Measurements from ENCODE around the gene FAM171A1.
A peak's percentile ranks its signal among the peaks of the same experiment; 100 is the strongest.

Gene FAM171A1

DNA sequence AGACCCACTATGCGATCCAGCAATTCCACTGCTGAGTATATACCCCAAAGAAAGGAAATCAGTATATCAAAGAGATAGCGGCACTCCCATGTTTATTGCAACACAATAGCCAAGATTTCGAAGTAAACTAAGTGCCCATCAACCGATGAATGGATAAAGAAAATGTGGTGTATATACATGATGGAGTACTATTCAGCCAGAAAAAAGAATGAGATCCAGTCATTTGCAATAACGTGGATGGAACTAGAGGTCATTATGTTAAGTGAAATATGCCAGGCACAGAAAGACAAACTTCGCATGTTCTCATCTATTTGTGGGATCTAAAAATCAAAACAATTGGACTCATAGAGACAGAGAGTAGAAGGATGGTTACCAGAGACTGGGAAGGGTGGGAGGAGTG is 195.5 kb downstream of the FAM171A1 start:
- no peak for TF ChIP-seq PAX5 (IDR thresholded peaks at IDR 0.05; ENCODE audit: insufficient read depth, low read length, severe bottlenecking)
- no peak for TF ChIP-seq SPI1 (IDR thresholded peaks at IDR 0.05; ENCODE audit: low read depth, low read length)
- no peak for TF ChIP-seq TAF1 (IDR thresholded peaks at IDR 0.05; ENCODE audit: low read depth, low read length)
- no peak for TF ChIP-seq POU2F2 (IDR thresholded peaks at IDR 0.05; ENCODE audit: low read depth, low read length)
- no peak for TF ChIP-seq POLR2AphosphoS5 (IDR thresholded peaks at IDR 0.05; ENCODE audit: low read depth, low read length)
- no peak for TF ChIP-seq POLR2A (IDR thresholded peaks at IDR 0.05; ENCODE audit: low read depth, low read length)
- FAIRE-seq: no peak
- DNase-seq (ENCODE audit: insufficient read length, low spot score): no peak

DNA sequence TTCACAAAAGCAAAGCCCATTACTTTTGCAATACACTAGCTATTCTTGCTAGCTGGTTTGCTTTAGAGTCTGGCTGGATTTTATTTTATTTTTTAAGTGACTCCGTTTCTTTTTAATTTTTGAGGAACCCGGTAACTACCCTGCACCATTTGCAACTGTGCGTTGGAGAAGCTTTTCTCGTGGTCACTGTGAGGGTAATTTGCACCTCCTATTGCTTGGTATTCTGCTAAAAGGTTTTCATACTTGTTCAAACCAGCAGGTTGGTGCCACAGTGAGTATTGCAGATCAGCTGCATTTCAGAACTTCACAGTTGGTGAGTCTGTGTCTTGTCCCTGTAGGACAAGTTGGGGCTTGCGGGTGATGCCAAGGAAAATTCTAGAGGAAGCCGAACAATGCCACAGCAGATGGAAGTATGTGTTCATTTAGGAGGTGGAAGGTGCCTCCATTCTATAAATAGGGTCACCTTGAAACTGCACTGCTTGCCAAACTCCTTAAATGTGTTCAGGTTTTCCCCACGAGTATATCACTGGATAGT is 198.7 kb downstream of the FAM171A1 start:
- no peak for FAIRE-seq
- TF ChIP-seq POLR2A (IDR thresholded peaks at IDR 0.05; ENCODE audit: low read depth, low read length) (no peak), PAX5 (IDR thresholded peaks at IDR 0.05; ENCODE audit: insufficient read depth, low read length, severe bottlenecking) (no peak), SPI1 (IDR thresholded peaks at IDR 0.05; ENCODE audit: low read depth, low read length) (no peak), TAF1 (IDR thresholded peaks at IDR 0.05; ENCODE audit: low read depth, low read length) (no peak), POU2F2 (IDR thresholded peaks at IDR 0.05; ENCODE audit: low read depth, low read length) (no peak), POLR2AphosphoS5 (IDR thresholded peaks at IDR 0.05; ENCODE audit: low read depth, low read length) (no peak)
- no peak for DNase-seq (ENCODE audit: insufficient read length, low spot score)

DNA sequence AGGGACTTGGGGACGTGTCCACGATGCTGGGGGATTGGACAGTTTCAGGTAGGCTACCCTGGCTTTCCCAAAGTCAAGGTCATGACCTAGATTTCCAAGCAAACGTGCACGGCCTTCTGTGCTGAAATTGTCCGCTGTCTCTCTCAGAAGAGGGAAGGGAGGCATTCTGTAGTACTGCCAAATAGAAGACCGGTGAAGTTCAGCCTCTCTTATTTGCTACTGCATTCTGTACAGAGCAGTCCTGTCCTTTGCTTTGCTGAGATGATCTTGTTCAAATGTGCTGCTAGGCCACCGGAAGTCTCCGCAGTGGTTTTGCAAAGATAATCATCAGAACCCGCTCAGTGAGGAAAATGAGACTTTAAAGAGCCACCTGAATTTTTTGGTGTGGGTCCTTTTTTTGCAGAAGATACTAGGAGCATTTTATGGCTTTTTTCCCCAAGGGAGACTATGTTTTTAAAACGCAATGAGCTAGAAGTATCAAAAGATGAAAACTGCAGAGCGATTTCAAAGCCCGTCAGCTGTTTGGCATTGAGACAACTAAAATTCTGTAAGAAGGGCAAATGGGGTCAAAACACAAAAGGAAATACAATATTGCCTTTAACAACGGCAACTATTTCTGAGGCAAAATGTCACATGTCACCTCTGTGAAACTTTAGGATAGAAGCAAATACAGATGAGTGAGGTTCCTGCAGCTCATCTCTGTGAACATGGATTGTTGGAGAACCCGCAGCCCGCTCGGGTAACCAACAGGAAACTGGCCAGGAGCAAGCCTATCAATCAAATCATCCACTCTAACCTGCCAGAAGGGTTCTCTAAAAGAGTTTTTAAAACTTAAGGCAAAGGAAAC is 201.3 kb downstream of the FAM171A1 start:
- DNase-seq (ENCODE audit: insufficient read length, low spot score) (no peak), FAIRE-seq (peak; percentile 59)

DNA sequence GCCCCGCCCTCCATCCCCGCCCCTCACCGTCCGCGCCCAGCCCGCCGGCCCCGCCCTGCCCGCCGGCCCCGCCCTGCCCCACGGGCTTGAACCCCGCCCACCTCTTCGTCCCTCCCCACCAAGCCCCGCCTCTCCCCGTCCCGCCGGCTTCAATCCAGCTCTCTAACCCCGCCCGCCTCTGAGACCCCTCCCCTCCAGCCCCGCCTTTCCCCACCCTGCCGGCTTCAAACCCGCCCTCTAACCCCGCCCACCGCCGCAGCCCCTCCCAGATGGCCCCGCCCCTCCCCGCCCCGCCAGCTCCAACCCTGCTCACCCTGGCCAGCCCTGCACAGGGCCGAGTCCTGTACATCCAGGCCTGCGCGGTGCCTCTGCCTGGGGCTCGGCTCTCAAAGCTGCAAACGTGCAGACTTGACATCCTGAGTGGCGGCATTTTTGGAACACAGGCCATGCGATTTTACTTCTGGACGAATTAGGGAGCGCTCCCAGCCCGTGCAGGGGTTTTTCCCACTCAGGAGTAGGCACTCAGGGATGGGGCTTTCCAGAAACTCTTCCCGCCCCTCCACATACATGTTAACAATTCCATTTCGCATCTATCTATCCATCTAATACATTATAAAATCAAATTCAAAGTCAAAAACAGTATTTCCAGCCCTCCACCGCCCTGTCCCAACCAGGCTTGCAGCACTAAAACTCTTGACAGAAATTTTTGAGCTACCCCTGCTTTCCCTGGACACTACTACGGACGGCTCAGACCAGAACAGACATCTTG is 202.1 kb downstream of the FAM171A1 start:
- TF ChIP-seq SPI1 (IDR thresholded peaks at IDR 0.05; ENCODE audit: low read depth, low read length): no peak
- peak; percentile 87 for DNase-seq (ENCODE audit: insufficient read length, low spot score)
- FAIRE-seq: peak; percentile 92

More for the DNA sequence above, 201.3 kb downstream of the FAM171A1 start:
- TF ChIP-seq SPI1 (IDR thresholded peaks at IDR 0.05; ENCODE audit: low read depth, low read length) (no peak), POU2F2 (IDR thresholded peaks at IDR 0.05; ENCODE audit: low read depth, low read length) (no peak), TAF1 (IDR thresholded peaks at IDR 0.05; ENCODE audit: low read depth, low read length) (no peak), POLR2AphosphoS5 (IDR thresholded peaks at IDR 0.05; ENCODE audit: low read depth, low read length) (no peak), PAX5 (IDR thresholded peaks at IDR 0.05; ENCODE audit: insufficient read depth, low read length, severe bottlenecking) (no peak), POLR2A (IDR thresholded peaks at IDR 0.05; ENCODE audit: low read depth, low read length) (no peak)

DNA sequence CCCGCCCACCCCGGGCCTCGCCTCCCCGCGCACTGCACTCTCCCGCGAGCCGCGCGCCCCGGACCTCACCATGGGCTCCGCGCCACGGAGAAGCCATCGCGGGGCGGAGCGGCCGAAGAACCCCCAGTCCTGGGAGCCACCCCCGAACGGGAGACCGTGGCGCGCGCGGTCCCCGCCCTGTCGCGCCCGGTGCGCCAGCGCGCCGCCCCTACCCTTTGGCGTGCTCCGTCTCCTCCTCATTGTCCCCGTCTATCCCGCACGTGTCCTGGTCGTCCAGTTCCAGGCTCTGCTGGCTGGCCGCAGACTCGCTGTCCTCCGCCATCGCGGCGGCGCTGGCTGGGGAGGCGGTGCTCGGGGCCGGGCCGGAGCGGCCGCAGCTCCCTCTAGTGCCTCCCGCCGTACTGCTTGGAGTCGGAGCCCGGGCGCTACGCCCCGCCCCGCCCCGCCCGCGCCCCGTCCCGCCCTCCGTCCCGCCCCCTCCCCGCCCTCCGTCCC is 202.8 kb downstream of the FAM171A1 start, which contains the start of gene NMT2:
NMT2 (minus strand) TSS at position 403 of the 495 bp plus-strand sequence; CDS start at position 322, 81 bp downstream.
- no peak for FAIRE-seq
- peak; percentile 91 for DNase-seq (ENCODE audit: insufficient read length, low spot score)
- 0 out of 2 replicates have a peak, but pooled peaks have one; percentile 39 for TF ChIP-seq POU2F2 (IDR thresholded peaks at IDR 0.05; ENCODE audit: low read depth, low read length)
- TF ChIP-seq SPI1 (IDR thresholded peaks at IDR 0.05; ENCODE audit: low read depth, low read length): no peak
- peak; percentile 47; the same call in 1 of the 2 replicates for TF ChIP-seq TAF1 (IDR thresholded peaks at IDR 0.05; ENCODE audit: low read depth, low read length)
- peak; percentile 73 for TF ChIP-seq POLR2A (IDR thresholded peaks at IDR 0.05; ENCODE audit: low read depth, low read length)
- TF ChIP-seq POLR2AphosphoS5 (IDR thresholded peaks at IDR 0.05; ENCODE audit: low read depth, low read length): peak; percentile 67

DNA sequence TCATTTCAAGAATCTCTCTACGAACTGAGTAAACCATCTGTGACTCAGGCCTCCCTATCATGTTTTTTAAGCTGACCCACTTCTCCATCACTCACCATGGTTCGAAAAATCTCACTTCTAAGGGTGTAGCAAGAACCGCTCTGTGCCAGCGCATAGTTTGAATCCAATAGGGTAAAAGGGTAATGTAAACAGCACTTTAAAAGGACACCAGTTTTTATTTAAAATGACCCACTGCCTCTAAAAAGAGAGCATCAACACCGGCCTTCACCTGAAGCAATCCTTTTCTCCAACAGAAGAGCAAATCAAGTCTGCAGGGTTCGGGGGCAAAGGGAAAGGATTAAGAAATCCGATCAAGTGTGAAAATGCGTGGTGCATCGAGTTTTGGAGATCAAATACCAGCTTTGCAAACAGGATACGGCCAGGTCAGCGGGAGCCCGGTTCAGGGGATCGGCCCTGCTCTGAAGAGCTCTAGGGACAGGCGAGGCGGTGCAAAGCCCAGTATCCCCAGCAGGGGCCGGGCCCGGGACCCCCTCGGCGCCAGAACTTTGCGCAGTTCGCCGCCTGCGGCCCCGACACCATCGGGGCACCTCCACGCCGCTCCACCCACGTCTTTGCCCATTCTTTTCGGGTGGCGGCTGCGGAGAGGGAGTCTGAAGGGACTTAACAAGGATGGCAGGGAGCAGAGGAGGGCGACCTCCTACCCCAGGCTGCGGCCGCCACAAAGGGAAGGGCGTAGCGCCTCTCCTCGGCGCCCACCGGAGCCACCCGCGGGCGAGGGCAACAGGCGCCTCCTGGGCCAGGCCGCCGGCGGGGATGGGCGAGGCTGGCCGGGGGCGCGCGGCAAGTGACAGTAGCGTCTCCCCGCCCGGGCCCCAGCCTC is 203.4 kb downstream of the FAM171A1 start:
- peak; percentile 33 for DNase-seq (ENCODE audit: insufficient read length, low spot score)
- FAIRE-seq: peak; percentile 82
- no peak for TF ChIP-seq PAX5 (IDR thresholded peaks at IDR 0.05; ENCODE audit: insufficient read depth, low read length, severe bottlenecking)
- TF ChIP-seq TAF1 (IDR thresholded peaks at IDR 0.05; ENCODE audit: low read depth, low read length): no peak
- TF ChIP-seq SPI1 (IDR thresholded peaks at IDR 0.05; ENCODE audit: low read depth, low read length): no peak
- TF ChIP-seq POU2F2 (IDR thresholded peaks at IDR 0.05; ENCODE audit: low read depth, low read length): no peak
- TF ChIP-seq POLR2A (IDR thresholded peaks at IDR 0.05; ENCODE audit: low read depth, low read length): no peak
- TF ChIP-seq POLR2AphosphoS5 (IDR thresholded peaks at IDR 0.05; ENCODE audit: low read depth, low read length): no peak

DNA sequence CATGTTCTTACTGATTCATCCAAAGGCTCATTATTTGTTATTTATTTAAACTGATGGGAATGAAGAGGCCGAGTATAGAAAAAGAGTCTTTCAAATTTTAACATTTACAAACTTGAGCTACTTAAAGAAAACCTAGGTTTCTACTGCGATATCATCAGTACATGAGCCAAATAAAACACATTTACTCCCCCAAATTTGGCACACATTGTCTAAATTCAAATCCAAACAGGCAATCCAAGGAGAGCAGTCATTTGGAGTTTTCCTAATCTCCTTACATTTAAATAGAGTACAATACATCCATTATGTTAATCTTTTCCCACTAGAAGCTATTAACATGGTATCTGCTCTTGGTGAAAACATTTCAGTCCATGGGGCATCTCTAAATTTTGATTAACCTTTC is 204.8 kb downstream of the FAM171A1 start:
- no peak for TF ChIP-seq POU2F2 (IDR thresholded peaks at IDR 0.05; ENCODE audit: low read depth, low read length)
- TF ChIP-seq POLR2AphosphoS5 (IDR thresholded peaks at IDR 0.05; ENCODE audit: low read depth, low read length): no peak
- no peak for TF ChIP-seq TAF1 (IDR thresholded peaks at IDR 0.05; ENCODE audit: low read depth, low read length)
- TF ChIP-seq SPI1 (IDR thresholded peaks at IDR 0.05; ENCODE audit: low read depth, low read length): no peak
- no peak for TF ChIP-seq PAX5 (IDR thresholded peaks at IDR 0.05; ENCODE audit: insufficient read depth, low read length, severe bottlenecking)
- no peak for TF ChIP-seq POLR2A (IDR thresholded peaks at IDR 0.05; ENCODE audit: low read depth, low read length)
- DNase-seq (ENCODE audit: insufficient read length, low spot score) (no peak), FAIRE-seq (no peak)

DNA sequence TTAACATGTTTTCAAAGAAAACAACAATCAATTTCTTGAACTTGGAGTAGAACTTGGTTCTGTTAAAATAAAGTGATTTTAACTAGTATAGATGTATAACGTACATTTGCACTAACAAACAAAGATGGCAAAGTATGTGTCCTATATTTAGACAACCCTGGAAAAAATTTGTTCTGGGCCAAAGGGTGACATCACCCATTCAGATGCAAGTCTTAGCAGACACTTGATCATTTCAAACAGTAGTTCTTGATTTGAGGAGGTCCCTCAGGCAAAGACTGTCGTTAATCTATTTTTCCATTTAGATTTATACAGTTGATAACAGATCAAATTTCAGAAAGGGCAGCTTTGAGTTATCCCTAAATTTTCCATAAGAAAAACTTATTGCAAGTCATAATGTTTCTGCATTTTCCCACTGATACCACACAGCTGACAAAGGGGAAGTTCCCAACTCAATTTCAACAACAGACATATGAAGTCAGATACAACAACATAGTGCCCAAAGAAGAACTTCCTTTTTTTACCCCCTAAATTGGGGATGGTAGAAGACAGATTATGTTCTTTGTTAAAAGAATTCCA is 207.7 kb downstream of the FAM171A1 start:
- no peak for TF ChIP-seq POLR2A (IDR thresholded peaks at IDR 0.05; ENCODE audit: low read depth, low read length)
- TF ChIP-seq POU2F2 (IDR thresholded peaks at IDR 0.05; ENCODE audit: low read depth, low read length): no peak
- no peak for TF ChIP-seq PAX5 (IDR thresholded peaks at IDR 0.05; ENCODE audit: insufficient read depth, low read length, severe bottlenecking)
- TF ChIP-seq POLR2AphosphoS5 (IDR thresholded peaks at IDR 0.05; ENCODE audit: low read depth, low read length): no peak
- TF ChIP-seq SPI1 (IDR thresholded peaks at IDR 0.05; ENCODE audit: low read depth, low read length): no peak
- TF ChIP-seq TAF1 (IDR thresholded peaks at IDR 0.05; ENCODE audit: low read depth, low read length): no peak
- FAIRE-seq: no peak
- DNase-seq (ENCODE audit: insufficient read length, low spot score): no peak

Measured in GM12891 (cell line).